ENCODE measurements around the gene PPP2R3C.

- TF ChIP-seq, protein P1, sequence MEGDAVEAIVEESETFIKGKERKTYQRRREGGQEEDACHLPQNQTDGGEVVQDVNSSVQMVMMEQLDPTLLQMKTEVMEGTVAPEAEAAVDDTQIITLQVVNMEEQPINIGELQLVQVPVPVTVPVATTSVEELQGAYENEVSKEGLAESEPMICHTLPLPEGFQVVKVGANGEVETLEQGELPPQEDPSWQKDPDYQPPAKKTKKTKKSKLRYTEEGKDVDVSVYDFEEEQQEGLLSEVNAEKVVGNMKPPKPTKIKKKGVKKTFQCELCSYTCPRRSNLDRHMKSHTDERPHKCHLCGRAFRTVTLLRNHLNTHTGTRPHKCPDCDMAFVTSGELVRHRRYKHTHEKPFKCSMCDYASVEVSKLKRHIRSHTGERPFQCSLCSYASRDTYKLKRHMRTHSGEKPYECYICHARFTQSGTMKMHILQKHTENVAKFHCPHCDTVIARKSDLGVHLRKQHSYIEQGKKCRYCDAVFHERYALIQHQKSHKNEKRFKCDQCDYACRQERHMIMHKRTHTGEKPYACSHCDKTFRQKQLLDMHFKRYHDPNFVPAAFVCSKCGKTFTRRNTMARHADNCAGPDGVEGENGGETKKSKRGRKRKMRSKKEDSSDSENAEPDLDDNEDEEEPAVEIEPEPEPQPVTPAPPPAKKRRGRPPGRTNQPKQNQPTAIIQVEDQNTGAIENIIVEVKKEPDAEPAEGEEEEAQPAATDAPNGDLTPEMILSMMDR (IDR thresholded peaks at IDR 0.05; ENCODE audit: poor library complexity, severe bottlenecking) = no peak
- TF ChIP-seq EZH2 (IDR thresholded peaks at IDR 0.05; ENCODE audit: borderline replicate concordance, insufficient read depth, low read length, poor library complexity, severe bottlenecking) = no peak
- TF ChIP-seq REST (IDR thresholded peaks at IDR 0.05; ENCODE audit: borderline replicate concordance) = no peak
- no peak for TF ChIP-seq EP300 (conservative IDR thresholded peaks at IDR 0.05; ENCODE audit: poor library complexity, severe bottlenecking)
- no peak for TF ChIP-seq POLR2AphosphoS5 (IDR thresholded peaks at IDR 0.05)
- no peak for TF ChIP-seq TAF1 (IDR thresholded peaks at IDR 0.05; ENCODE audit: low read depth)
- TF ChIP-seq SMC3 (conservative IDR thresholded peaks at IDR 0.05; ENCODE audit: poor library complexity) = no peak
- no peak for TF ChIP-seq MXI1 (conservative IDR thresholded peaks at IDR 0.05; ENCODE audit: poor library complexity, severe bottlenecking)
Observed at GRCh38 chr14:35068238-35069012, 53.4 kb downstream of the PPP2R3C start.
